A549 (cell line): Measurements from ENCODE around the gene NT5C2. TPM values are rescaled to one million over a fixed set of nuclear protein-coding genes. Genes with fewer than 3 reads are reported as not detected.
"Not testable (repeated sequence)": the region's sequence is repeated elsewhere in the genome, so short reads cannot be mapped to it uniquely, and the experiment has no call there.

Source experiments
- ATAC-seq, 2 experiments: fragments of 200-7000 bp in 1 of 2; fragments of >200 bp in 1 of 2; cut with Nextera tagmentation in 1 of 2; cut with Tn5 transposase in 1 of 2; 3 replicates each; pipeline versions ENCODE4 v1.8.0 to v1.9.1; 2018 to 2020; ENCODE audit warnings: mild to moderate bottlenecking in 1 of 2, moderate library complexity in 1 of 2
- CTCF ChIA-PET: fragments of 300-600 bp; sonication (Branson Sonifier 250); formaldehyde crosslinking; extraction: SDS; loops from one replicate; lab custom pipeline; 2021; ENCODE audit warnings: antibody characterized with exemption, inconsistent platforms; lab: Yijun Ruan, JAX
- POLR2A ChIA-PET: fragments of 350-600 bp; formaldehyde crosslinking; extraction: SDS; loops from one replicate; lab custom pipeline; 2021; ENCODE audit warnings: antibody characterized with exemption, inconsistent platforms; lab: Yijun Ruan, JAX
- DNase-seq, 2 experiments: peaks; one replicate each; pipeline versions ENCODE4 v3.0.0 to v3.0.0-alpha.2; 2011 to 2016; ENCODE audit warnings: low read depth in 1 of 2, low spot score in 1 of 2
- FAIRE-seq: peaks from 2 replicates; lab custom pipeline; 2011; peaks lifted over from hg19 to GRCh38; lab: Jason Lieb, UNC
- H3K27ac ChIP-seq, 2 experiments: fragments of >200 bp; sonication (Bioruptor Twin); formaldehyde crosslinking; 3 replicates each; pipeline ENCODE4 v1.5.1; 2016 to 2017
- H3K4me1 ChIP-seq: fragments of >200 bp; sonication (Bioruptor Twin); formaldehyde crosslinking; 3 replicates; pipeline ENCODE4 v1.6.1; 2016
- H3K4me2 ChIP-seq: fragments of >200 bp; sonication (Bioruptor Twin); formaldehyde crosslinking; 3 replicates; pipeline ENCODE4 v1.6.1; 2016
- H3K4me3 ChIP-seq: fragments of >200 bp; sonication (Bioruptor Twin); formaldehyde crosslinking; 3 replicates; pipeline ENCODE4 v1.5.1; 2016
- H3K9me3 ChIP-seq: fragments of >200 bp; sonication (Bioruptor Twin); formaldehyde crosslinking; 3 replicates; pipeline ENCODE4 v1.6.1; 2016
- BHLHE40 ChIP-seq: IDR thresholded peaks from 2 replicates; pipeline ENCODE4 v1.6.1; 2012; ENCODE audit warnings: low read depth, low read length, inconsistent platforms
- CBX8 ChIP-seq: fragments of 200-600 bp; sonication (generic); IDR thresholded peaks from 2 replicates; pipeline ENCODE4 v1.6.1; 2016
- EHF ChIP-seq: fragments of 250-450 bp; sonication (Bioruptor Pico); IDR thresholded peaks from 2 replicates; pipeline ENCODE4 v1.5.0; 2020; ENCODE audit warnings: mild to moderate bottlenecking
- ELK1 ChIP-seq: fragments of 150-350 bp; IDR thresholded peaks from 2 replicates; pipeline ENCODE4 v1.6.1; 2014; ENCODE audit warnings: low read depth, mild to moderate bottlenecking, low read length
- HOXB13 ChIP-seq: fragments of 250-450 bp; sonication (Bioruptor Pico); IDR thresholded peaks from 2 replicates; pipeline ENCODE4 v1.5.0; 2020; ENCODE audit warnings: low read depth, mild to moderate bottlenecking, moderate library complexity
- JUN ChIP-seq, 2 experiments: fragments of >200 bp; sonication (Bioruptor Twin); formaldehyde crosslinking; IDR thresholded peaks; 2 replicates in 1 of 2; 3 replicates in 1 of 2; pipeline ENCODE4 v1.6.1; 2016 to 2017
- MAFK ChIP-seq: fragments of 450-650 bp; IDR thresholded peaks from 2 replicates; pipeline ENCODE4 v1.6.1; 2014; ENCODE audit not compliant: partially characterized antibody
- MYC ChIP-seq: IDR thresholded peaks from 2 replicates; pipeline ENCODE4 v1.6.1; 2012; ENCODE audit warnings: mild to moderate bottlenecking, inconsistent platforms, low read length, improper control_type of control experiment, borderline replicate concordance
- NR3C1 ChIP-seq: fragments of >200 bp; sonication (Bioruptor Twin); formaldehyde crosslinking; IDR thresholded peaks from 3 replicates; pipeline ENCODE4 v1.6.1; 2017
- POLR2AphosphoS2 ChIP-seq: conservative IDR thresholded peaks from 2 replicates; pipeline ENCODE4 v1.6.1; 2012; ENCODE audit warnings: low read length, improper control_type of control experiment, inconsistent platforms
- RAD21 ChIP-seq, 2 experiments: fragments of >200 bp in 1 of 2; sonication (Bioruptor Twin) in 1 of 2; formaldehyde crosslinking in 1 of 2; IDR thresholded peaks in 1 of 2; conservative IDR thresholded peaks in 1 of 2; 2 replicates in 1 of 2; 3 replicates in 1 of 2; pipeline ENCODE4 v1.6.1; 2012 to 2018; ENCODE audit warnings: inconsistent platforms in 1 of 2
- RARB ChIP-seq: fragments of 250-450 bp; sonication (Bioruptor Pico); IDR thresholded peaks from 2 replicates; pipeline ENCODE4 v1.8.0; 2021; ENCODE audit warnings: mild to moderate bottlenecking, moderate library complexity
- REST ChIP-seq: fragments of 200-600 bp; sonication (generic); IDR thresholded peaks from 2 replicates; pipeline ENCODE4 v1.6.1; 2016; ENCODE audit warnings: antibody characterized with exemption, mild to moderate bottlenecking, moderate library complexity
- RNF2 ChIP-seq: fragments of 200-600 bp; sonication (generic); IDR thresholded peaks from 2 replicates; pipeline ENCODE4 v1.6.1; 2016; ENCODE audit warnings: low read depth, mild to moderate bottlenecking, antibody characterized with exemption, moderate library complexity, borderline replicate concordance
- TP53 ChIP-seq: fragments of 250-450 bp; sonication (Bioruptor Pico); IDR thresholded peaks from 2 replicates; pipeline ENCODE4 v1.5.0; 2021; ENCODE audit warnings: mild to moderate bottlenecking, moderate library complexity
- WGBS: methylation state at CpG from one replicate; pipeline ENCODE4 v1.1.6; 2017; ENCODE audit errors: missing lambda C conversion rate; 5-methylcytosine and 5-hydroxymethylcytosine counted together
- polyA plus RNA-seq, 4 experiments: library from polyadenylated mRNA; depleted of rRNA in 3 of 4; stranded (reverse); fragments of >200 nt; fragmentation: RNase III in 1 of 4; extraction: RNeasy Plus Mini Kit Qiagen cat#74134 plus additional on column Dnase treatment in 1 of 4; gene quantifications; 2 replicates in 3 of 4; 3 replicates in 1 of 4; pipeline ENCODE4 v1.2.3, GENCODE V29; 2011 to 2017
- TF ChIP-seq, protein P1 (sequence below): IDR thresholded peaks from 2 replicates; pipeline ENCODE4 v1.6.1; 2012
- TF ChIP-seq, protein P2 (sequence below): IDR thresholded peaks from 2 replicates; pipeline ENCODE4 v1.6.1; 2012; ENCODE audit warnings: low read depth, borderline replicate concordance

The NT5C2 gene
- polyA plus RNA-seq, 2 of the 4 experiments (the other 2 are of a cell fraction): 86.4 to 177 TPM

DNA sequence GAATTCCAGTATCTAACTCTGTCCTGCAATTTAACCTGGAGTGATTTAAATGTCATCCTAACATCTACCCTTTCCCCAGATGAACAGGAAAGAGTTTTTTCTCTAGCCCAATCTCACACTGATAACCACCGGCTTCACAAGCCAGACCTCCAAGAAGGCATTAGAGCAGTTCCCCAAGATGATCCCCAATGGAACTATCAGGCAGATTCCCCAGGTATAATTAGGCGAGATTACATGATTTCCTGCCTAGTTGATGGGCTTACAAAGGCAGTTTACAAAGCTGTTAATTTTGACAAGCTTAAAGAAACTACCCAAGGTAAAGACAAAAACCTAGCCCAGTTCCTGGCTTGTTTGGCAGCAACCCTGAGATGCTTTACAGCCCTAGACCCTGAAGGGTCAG lies 14.1 kb upstream of the NT5C2 start:
- 77% methylated on average over 2 of the region's 2 CpGs for WGBS
- ATAC-seq: no peak

DNA sequence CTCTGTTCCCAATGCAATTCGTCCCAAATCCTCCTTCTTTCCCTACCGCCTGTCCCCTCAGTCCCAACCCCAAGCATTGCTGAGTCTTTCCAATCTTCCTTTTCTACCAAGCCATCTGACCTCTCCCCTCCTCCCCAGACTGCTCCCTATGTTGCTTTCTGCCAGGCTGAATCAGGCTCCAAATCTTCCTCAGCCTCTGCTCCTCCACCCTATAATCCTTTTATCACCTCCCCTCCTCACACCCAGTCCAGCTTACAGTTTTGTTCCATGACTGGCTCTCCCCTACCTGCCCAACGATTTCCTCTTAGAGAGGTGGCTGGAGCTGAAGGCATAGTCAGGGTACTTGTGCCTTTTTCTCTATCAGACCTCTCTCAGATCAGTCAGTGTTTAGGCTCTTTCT lies 13.6 kb upstream of the NT5C2 start:
- H3K9me3 ChIP-seq, ATAC-seq, H3K4me1 ChIP-seq, H3K4me3 ChIP-seq, POLR2A ChIA-PET, H3K27ac ChIP-seq, FAIRE-seq, H3K4me2 ChIP-seq, DNase-seq: not testable (repeated sequence)
- CTCF ChIA-PET: interaction anchor here (1.0 to 1.8 kb wide), 3 partner anchors 9 to 32 kb away, joined by 4 to 6 read pairs (median 5); no protein-coding TSS in a partner anchor
- 60% methylated on average over 3 of the region's 3 CpGs for WGBS

More for the DNA sequence above, 14.1 kb upstream of the NT5C2 start:
- TF ChIP-seq REST (no peak), TP53 (CRISPR knock-in tag) (no peak), RAD21 (conservative IDR thresholded peaks at IDR 0.05 in 1 of 2, IDR thresholded peaks at IDR 0.05 in 1 of 2) (no peak), JUN (IDR thresholded peaks at IDR 0.05) (no peak), HOXB13 (CRISPR knock-in tag) (no peak), EHF (no peak), ELK1 (no peak), RNF2 (no peak), RARB (CRISPR knock-in tag) (no peak), MAFK (no peak), CBX8 (no peak), POLR2AphosphoS2 (no peak), NR3C1 (no peak), BHLHE40 (no peak), MYC (no peak)
- TF ChIP-seq, protein P1, sequence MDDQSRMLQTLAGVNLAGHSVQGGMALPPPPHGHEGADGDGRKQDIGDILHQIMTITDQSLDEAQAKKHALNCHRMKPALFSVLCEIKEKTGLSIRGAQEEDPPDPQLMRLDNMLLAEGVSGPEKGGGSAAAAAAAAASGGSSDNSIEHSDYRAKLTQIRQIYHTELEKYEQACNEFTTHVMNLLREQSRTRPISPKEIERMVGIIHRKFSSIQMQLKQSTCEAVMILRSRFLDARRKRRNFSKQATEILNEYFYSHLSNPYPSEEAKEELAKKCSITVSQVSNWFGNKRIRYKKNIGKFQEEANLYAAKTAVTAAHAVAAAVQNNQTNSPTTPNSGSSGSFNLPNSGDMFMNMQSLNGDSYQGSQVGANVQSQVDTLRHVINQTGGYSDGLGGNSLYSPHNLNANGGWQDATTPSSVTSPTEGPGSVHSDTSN: no peak
- TF ChIP-seq, protein P2, sequence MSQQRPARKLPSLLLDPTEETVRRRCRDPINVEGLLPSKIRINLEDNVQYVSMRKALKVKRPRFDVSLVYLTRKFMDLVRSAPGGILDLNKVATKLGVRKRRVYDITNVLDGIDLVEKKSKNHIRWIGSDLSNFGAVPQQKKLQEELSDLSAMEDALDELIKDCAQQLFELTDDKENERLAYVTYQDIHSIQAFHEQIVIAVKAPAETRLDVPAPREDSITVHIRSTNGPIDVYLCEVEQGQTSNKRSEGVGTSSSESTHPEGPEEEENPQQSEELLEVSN: no peak
- ChIA-PET CTCF (interaction anchor here (1.0 to 1.8 kb wide), 3 partner anchors 9 to 32 kb away, joined by 4 to 6 read pairs (median 5); no protein-coding TSS in a partner anchor), POLR2A (no interaction called here)
- Histone ChIP-seq H3K9me3 (no peaks in the 10 kb centered on the region), H3K4me3 (no peak overlapping the region), H3K4me2 (no peak overlapping the region), H3K27ac (peak overlapping the region in 1 of 2 experiments; percentile 49; a peak in 2 of 6 replicates), H3K4me1 (peaks cover 10% of the 10 kb centered on the region; the same call in 2 of the 3 replicates)
- FAIRE-seq (no peak), DNase-seq (no peak)

- H3K4me3 ChIP-seq, DNase-seq, H3K4me1 ChIP-seq, FAIRE-seq, POLR2A ChIA-PET, H3K4me2 ChIP-seq, ATAC-seq, H3K9me3 ChIP-seq: not testable (repeated sequence)
- 90% methylated on average over 3 of the region's 4 CpGs for WGBS
- CTCF ChIA-PET: interaction anchor here (0.9 kb wide), 1 partner anchor 22 kb away, joined by 4 read pairs; no protein-coding TSS in a partner anchor
- H3K27ac ChIP-seq: peak overlapping the region in 1 of 2 experiments; percentile 15; a peak in 2 of 6 replicates
Measured at GRCh38 chr10:103205401-103205800, 12.3 kb upstream of the NT5C2 start.
